GDM1 (cell line): ENCODE measurements around the gene NRP1.
"Not testable (repeated sequence)": the region's sequence is repeated elsewhere in the genome, so short reads cannot be mapped to it uniquely, and the experiment has no call there.

Experiments used
- DNase-seq: peaks from one replicate; lab custom pipeline; 2025; lab: John Stamatoyannopoulos, UW

The NRP1 gene

DNA sequence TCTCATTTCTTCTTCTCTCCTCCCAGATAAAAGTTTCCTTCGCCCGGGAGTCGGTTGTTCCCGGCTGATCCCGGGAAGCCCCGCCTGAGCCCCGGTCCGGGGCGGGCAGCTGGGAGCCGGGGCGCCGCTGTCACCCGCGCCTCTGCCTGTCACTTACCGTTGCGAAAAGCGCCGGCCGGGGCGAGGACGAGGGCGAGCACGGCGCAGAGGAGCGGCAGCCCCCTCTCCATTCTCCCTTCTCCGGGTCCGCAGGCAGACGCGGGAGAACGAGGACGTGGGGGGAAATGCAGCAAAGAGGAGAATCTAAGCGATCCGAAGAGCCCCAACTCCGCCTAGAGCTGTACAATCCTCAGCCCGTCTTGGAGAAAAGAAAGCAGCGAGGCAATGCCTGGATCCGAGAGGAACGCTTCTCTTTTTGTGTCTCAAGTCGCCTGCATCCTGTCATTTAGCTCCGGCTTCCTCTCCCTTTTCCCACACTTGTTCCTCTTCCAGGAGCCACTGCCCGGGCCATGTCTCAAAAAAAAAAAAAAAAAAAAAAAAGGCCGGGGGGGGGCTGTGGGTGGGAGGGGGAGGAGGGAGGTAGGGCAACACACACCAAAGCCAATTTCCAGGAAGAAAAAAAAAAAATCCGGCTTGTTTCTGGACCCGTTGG, at the start of gene NRP1:
Gene NRP1 (minus strand): TSS at position 515 of the 652 bp plus-strand sequence. CDS start 285 bp downstream, at position 230.
- peak; percentile 20 for DNase-seq

DNA sequence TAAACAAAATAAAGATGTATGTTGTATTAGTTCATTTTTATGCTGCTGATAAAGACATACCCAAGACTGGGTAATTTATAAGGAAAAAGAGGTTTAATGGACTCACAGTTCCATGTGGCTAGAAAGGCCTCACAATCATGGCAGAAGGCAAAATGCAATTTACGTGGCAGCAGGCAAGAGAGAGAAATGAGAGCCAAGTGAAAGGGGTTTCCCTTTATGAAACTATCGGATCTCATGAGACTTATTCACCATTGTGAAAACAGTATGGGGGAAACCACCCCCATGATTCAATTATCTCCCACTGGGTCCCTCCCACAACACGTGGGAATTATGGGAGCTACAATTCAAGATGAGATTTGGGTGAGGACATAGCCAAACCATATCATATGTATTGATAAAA, 49.7 kb upstream of the NRP1 start:
- DNase-seq: not testable (repeated sequence)

DNA sequence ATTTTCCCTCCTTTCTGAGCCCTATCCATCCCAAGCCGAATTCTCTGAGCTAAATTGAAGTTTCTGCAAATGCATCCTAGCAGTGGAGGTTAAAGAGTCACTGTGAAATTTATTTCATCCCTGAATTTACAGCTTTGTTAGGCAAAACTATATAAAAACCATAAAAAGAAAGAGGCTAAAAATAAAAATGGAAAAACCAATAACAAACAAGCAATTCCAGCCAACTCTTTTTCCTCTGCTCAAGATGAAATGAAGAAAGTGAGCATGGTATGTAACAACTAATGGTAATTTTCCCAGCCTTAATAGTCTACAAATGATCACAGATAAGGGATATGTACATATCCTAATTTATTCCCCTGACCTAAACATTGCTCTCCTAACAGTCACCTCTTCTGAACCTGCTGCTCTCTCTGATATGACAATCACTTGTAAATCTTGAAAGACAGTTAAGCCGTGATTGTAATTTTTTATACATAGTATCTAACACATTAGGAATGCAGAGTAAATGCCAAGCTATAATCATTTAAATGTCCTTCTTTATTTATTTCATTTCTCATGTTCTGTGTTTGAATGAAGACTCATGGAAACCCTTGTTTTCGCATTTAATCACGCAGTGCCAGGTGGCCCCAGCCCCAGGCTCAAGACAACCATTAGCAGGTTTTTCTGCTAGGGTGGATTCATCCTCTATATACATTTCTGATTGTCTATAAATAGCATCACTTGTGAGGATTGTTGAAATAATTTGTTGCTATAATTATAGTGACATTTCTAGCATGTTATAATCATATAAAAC, 48.6 kb upstream of the NRP1 start:
- DNase-seq: no peak

DNA sequence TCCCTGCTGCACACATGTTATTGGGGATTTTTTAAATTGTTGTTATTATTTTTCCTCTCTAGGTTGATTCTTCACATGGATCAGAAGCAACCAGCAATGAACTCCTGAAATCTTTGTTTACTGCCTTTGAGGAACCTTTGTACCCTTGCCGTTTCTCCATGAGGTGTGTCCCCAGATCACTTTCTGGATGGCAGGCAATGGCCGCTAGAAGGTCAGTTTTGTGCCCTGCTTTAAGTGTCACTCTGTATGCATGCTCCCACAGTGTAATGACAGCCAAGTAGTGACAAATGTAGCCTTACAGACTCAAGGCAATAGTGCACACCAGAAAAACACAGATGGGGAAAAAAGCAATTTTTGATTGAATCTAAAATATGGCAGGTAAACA, 47.7 kb upstream of the NRP1 start:
- no peak for DNase-seq

DNA sequence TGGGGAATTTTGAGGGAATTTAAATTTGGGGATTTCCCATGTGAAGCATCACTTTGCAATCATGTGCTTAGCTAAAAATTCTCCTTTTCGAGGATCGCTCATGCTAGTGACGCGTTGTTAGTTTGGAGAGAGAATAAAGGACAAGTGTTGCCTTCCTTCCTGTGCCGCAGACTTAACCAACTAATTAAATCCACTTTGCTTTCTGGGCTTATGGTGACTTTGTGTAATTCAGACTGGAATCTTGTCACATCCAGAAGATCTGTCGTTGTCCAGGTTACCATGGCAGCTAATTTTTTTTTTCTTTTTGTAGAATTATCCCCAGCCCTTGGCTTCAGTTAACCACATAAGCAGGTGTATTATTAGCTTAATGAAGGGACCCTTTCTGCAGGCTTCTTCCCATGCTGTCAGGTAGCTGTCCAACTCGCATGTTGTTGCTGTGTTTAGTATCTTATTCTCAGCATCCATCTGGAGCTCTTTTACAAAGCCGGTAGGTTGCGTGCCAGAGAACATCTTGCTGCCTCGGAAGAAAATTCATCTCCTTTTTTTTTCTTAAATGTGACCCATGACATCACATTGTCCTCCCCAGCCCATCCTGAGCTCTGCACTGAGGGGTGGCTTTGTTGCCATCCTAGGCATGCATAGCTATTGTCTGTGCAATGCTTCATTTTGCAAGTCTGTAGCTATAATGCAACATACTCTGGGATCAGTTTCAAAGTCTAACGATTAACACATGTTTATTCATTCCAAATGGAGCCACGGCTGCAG, 47.2 kb upstream of the NRP1 start:
- no peak for DNase-seq

DNA sequence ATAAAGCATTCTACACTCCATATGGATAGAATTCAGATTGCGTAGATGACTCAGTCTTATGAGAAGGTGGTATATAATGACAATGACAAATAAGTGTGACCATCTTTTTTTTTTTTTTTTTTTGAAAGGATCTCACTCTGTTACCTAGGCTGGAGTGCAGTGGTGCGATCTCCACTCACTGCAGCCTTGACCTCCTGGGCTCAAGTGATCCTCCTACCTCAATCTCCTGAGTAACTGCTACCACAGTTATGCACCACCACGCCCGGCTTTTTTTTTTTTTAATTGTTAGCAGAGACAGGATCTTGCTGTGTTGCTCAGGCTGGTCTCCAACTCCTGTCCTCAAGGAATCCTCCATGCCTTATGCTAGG, 43.2 kb upstream of the NRP1 start:
- no peak for DNase-seq

DNA sequence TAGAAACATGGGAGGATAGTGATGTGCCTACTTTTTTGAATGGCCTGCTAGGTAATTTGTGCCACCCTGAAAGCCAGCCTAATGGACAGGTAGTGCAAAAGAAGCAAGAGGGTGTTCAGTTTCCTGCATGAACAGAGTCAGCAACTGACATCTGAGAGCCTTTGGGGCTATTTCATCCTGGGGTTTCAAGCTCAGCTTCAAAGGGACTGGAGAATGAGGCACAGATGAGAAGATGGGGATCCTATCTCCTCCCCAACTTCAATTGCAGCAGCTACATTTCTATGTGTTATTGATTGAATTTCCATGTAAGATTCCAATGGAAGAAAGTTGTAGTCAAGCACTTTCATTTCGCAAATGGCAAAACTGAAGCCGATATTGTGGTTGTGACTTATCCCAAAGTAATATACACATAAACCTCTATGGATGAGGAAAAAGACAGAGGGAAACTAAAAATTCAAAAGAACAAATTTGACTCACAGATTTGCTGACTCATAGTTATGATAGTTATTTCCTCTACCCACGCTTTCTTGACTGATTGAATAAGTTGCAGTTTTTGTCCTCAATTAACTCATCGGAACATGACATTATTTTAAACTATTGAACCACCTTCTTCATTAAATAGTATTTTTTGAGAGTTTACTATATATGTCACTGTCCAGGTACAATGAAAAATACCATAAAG, 42.6 kb upstream of the NRP1 start:
- DNase-seq: no peak

DNA sequence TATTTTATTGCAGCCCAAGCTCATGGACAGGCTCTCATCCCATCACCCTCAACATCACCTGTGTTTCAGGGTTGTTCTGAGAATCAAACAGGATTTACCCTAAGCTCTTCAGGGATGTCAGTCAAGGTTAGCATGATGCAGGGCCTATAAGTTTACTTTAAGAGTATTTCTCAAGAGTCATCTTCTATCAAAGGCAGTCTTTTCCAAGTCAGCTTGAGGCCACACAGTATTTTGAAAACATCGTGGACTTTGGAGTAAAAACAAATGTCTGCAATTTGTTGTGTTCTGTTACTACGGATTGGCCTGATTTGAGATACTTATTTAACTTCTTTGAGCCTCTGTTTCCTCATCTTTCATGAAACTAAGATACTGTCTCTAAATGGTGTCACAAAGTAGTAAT, 42.0 kb upstream of the NRP1 start:
- no peak for DNase-seq

DNA sequence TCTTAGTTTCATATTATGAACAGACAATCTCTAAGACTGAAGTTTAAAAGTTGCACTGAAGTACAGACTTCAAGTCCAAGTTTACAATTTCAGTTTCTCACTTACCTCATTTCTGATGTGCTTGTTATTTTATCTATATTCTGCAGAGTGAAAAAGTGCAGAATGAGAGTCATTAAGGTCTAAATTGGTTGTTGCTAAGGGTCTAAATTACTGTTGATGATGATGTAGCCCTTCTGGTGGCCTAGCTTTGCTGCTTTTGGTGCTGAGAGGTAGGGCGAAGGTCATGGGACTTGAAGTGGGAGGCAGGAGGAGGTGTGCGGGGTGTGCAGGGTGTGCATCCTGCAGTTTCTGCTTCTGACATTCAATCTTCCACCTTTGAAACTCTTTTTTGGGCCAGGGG, 38.8 kb upstream of the NRP1 start:
- no peak for DNase-seq

DNA sequence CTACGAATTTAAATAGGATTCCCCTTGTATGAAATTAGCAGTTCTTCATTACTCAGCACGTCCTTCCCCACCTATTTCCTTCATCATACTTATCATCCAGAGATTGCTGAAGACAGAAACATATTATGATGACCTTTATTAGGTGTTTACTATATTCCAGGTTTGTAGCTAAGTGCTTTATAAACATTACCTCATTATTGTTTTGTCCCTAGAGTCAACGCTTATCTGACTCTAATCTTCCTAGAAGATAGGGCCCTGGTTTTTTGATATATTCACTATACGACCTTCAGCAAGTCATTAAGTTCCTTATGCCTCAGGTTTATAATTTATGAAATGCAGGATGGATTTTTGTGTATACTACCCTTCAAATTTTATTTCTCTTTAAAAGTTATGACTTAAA, 36.8 kb upstream of the NRP1 start:
- DNase-seq: no peak

DNA sequence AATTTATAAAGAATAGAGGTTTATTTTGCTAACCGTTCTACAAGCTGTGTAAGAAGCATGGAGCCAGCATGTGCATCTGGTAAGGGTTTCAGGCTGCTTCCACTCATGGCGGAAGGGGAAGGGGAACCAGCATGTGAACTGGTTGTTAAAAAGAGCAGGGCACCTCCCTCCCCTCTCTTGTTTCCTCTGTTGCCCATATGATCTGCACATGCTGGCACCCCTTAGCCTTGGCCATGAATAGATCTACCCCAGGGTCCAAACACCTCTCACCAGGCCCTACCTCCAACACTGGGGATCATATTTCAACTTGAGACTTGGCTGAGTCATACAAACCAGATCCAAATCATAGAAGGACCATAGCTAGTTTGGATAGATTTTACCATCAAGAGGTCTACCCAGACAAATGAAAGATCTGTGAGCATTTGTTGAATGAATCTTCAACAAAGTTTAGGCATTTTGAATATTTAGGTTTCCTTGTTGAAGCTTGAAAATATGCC, 36.0 kb upstream of the NRP1 start:
- no peak for DNase-seq

DNA sequence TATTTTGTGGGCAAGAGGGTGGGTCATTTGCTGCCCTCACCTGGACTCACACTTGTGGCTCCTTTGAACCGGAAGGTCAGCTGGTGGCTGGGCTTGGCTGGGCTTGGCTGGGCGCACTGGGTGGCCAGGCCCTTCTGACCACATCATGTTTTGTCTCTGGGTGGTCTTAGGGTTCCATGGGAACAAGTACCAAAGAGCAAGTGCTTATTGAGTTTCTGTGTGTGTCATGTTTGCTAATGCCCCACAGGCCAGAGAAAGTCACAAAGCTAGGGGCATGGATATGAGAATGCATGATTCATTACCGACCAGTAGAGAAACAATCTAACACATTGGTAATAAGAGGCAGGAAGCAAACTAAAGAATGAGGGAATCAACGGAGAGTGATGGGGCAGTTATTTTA, 33.6 kb upstream of the NRP1 start:
- no peak for DNase-seq

DNA sequence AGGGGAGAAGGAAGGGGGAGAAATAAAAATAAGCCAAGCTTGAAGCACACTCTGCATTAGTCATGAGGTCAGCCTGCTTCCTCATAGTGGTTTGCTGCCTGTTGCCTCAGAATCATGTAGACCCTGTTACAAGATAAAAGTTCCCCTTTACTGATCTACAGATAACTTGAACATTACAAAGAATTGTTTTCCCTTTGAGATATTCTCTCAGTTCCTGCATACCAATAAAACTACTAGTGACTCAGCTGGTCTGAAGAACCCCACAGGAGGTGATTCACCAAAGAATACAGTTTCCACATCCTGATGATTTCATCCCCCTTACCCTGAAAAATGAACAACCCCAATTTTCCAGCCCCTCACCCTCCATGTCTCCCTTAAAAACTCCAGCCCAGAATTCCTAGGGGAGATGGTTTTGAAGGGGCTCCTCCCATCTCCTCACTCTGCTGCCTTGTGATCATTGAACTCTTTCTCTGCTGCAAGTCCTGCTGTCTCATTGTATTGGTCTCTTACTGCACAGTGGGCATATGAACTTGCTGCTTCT, 31.5 kb upstream of the NRP1 start:
- DNase-seq: peak; percentile 65

DNA sequence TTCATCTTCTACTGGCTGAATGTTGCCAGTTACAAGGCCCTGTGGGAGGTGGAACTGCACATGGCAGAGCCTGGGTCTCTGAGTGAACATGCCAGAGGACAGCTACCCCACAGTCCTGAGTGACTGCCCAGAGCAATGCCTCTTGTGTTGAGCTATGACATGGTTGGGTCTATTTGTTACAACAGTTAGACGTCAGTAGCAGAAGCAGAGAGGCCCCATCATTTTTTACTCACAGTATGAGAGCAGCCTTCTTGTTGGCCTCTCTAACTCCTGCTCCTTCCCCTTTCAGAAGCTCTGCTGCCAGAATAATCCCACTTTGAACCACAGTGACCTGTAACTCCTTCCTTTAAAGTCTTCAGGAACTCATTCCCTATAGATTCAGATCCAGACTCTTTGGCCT, 30.8 kb upstream of the NRP1 start:
- DNase-seq: no peak

DNA sequence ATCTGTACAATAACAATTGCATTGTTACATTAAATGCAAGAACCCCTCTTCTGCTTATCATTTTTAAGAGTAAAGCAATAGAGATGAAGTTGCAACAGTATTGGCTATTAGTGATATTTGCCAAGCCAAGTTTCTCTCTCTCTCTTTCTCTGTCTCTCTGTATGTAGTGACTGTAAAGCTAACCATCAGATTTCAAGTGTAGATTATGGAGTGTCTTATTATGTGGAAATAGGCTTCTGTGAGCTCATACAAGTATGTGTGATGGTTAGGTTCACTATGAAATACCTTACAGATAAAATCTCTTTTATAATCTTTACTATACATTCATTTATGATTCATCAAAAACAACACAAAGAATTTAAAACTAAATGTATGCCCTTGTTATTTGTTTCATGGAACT, 28.6 kb upstream of the NRP1 start:
- DNase-seq: no peak

DNA sequence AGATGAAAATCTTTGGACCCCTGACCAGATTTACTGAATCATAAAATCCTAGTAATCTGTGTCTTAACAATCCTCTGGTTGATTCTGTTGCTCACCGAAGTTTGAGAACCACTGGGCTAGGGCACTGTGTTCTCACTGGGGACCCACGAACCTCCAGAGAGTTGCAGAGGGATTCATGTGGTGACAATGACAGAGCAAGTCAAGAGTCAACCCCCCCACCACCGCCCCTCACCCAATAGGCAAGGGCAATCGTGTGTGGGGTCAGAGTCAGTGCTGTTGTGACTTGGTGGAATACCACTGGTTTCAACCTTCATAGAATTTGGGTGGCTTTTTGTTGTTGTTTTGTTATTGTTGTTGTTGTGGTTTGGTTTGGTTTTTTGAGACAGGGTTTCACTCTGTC, 23.5 kb upstream of the NRP1 start:
- DNase-seq: no peak

DNA sequence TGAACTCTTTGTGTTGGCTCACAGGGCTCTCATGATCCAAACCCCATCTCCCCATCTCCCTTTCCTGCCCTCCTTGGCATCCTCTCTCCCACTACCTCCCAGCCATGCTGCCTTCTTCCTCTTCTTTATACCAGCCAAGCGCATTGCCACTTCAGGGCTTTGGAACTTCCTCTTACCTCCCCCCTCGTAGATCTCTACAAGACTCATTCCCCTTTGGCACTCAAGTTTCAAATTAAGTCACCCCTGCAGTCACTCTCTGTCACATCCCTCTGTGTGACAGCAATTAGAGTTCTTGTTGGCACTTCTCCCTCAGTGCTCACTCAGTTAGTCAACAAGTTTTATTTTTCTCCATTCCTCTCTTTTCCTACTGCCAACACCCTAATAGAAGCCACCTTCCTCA, 20.8 kb upstream of the NRP1 start:
- DNase-seq: peak; percentile 57

DNA sequence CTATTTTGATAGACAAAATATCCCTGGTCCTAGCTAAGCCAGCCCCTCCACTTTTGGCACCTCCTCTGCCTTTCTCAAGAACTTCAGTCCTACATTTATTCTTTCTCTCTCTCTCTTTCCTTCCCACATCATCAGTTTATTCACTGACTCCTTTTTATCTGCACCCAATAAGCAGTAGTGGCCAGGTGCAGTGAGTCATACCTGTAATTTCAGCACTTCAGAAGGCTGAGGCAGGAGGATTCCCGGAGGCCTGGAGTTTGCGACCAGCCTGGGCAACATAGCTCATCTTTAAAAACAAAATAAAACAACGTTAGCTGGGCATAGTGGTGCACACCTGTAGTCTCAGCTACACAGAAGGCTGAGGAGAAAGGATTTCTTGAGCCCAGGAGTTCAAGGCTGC, 19.4 kb upstream of the NRP1 start:
- DNase-seq: no peak

DNA sequence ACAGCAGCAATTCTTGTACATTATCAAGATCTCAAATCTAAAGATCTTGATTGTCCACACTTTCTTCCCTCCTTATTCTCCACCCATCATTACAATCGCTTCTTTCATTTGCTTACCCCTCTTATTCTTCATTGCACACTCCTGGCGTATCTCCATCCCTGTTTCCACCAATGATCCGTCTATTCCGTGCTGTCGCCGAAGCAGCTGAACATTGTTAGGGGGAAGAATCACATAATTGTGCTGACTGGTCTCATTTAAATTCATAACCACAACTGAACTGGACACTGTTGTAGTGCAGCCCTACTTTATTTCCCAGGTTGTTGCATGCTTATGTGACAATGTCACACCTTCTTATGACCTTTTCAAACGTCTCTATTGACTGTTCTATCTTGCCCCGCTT, 18.9 kb upstream of the NRP1 start:
- no peak for DNase-seq

DNA sequence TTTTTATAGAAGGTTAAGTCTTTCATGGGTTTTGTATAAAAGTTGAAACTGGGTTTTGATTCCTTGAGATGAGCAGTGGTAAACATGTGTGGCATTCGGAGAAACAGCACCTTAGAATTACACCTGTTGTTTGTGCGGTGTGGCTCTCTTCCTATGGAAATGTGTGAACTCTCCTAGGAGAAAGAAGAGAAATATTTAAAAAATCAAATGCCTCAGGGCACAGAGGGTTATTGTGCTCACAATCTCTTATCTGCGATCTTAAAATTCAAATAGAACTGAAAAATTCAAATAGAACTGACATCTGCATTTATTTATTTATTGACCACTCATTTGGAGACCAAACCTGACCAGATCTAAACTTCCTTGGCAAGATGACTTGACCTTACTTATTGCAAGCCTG, 18.1 kb upstream of the NRP1 start:
- no peak for DNase-seq

DNA sequence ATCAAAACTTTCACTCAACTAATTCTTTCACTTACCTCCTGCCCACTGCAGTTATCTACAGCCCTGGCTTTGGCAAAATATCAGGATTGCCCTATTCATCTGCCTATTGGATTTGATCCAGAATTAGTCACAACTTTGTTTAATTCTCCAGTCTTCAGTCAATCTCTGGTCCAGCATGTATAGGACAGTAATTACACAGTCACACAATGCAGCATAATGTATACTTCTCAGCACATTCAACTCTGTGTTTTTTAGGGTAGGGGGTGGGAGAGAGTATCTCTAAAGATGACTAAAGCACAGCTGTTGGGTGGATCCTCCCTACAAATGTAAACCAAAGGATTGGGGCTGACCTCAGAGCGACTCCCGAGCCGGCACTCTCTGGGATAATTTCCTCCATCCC, 17.7 kb upstream of the NRP1 start:
- DNase-seq: no peak

DNA sequence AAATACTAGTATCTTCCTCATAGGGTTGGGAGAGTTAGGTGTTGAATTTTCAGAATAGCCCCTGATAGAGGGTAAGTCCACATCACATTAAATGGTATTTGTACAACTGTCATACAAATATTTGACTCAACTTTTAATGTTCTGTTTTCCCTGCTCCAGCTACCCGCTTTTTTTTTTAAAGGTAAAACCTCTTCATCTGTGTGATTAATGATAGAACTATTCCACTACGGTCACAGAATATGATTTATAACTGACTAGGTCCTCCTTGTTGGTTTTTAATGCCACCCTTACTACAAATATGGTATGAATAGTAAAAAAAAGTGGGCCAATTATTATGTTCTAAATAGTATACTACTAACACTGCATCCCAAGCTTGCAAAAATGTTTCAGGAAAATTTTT, 15.6 kb upstream of the NRP1 start:
- DNase-seq: no peak
